Fibroblast of skin of scalp (primary cell): ENCODE measurements around the gene ERI3.

Source experiments
- DNase-seq: peaks from one replicate; pipeline ENCODE4 v3.0.0-alpha.2; 2013

Gene ERI3

GRCh38 chr1:44261171-44261817 is 93.8 kb downstream of the ERI3 start:
- DNase-seq: no peak

- DNase-seq: no peak
These were observed 94.3 kb downstream of the ERI3 start for GRCh38 chr1:44260792-44261170.

GRCh38 chr1:44259090-44259489 is 96.0 kb downstream of the ERI3 start:
- no peak for DNase-seq

GRCh38 chr1:44256762-44257554 is 98.1 kb downstream of the ERI3 start:
- no peak for DNase-seq

GRCh38 chr1:44254392-44254910 is 100.6 kb downstream of the ERI3 start:
- no peak for DNase-seq

GRCh38 chr1:44251989-44252671 is 102.9 kb downstream of the ERI3 start:
- no peak for DNase-seq

- no peak for DNase-seq
These were observed 103.6 kb downstream of the ERI3 start for GRCh38 chr1:44251486-44251885.

GRCh38 chr1:44250068-44250781 is 104.8 kb downstream of the ERI3 start:
- no peak for DNase-seq

- DNase-seq: no peak
These were observed 105.5 kb downstream of the ERI3 start for GRCh38 chr1:44249543-44249942.

- DNase-seq: no peak
These were observed 108.3 kb downstream of the ERI3 start for GRCh38 chr1:44246806-44247205.

GRCh38 chr1:44244986-44245385 is 110.1 kb downstream of the ERI3 start:
- no peak for DNase-seq

- DNase-seq: no peak
These were observed 111.1 kb downstream of the ERI3 start for GRCh38 chr1:44243782-44244495.

GRCh38 chr1:44242746-44243145 is 112.3 kb downstream of the ERI3 start:
- no peak for DNase-seq

GRCh38 chr1:44240802-44241671 is 114.0 kb downstream of the ERI3 start:
- DNase-seq: no peak

- peak; percentile 10 for DNase-seq
These were observed 115.1 kb downstream of the ERI3 start for GRCh38 chr1:44239961-44240371.

GRCh38 chr1:44239331-44239960 is 115.6 kb downstream of the ERI3 start:
- peak; percentile 76 for DNase-seq

GRCh38 chr1:44238660-44239059 is 116.4 kb downstream of the ERI3 start:
- DNase-seq: no peak

GRCh38 chr1:44237721-44238457 is 117.2 kb downstream of the ERI3 start:
- peak; percentile 35 for DNase-seq

- no peak for DNase-seq
These were observed 118.4 kb downstream of the ERI3 start for GRCh38 chr1:44236490-44237272.
